ENCODE data around the gene UROD.
"Not testable (repeated sequence)": the region's sequence is repeated elsewhere in the genome, so short reads cannot be mapped to it uniquely, and the experiment has no call there.

Gene UROD

GRCh38 chr1:45051005-45051772 is 39.1 kb downstream of the UROD start:
- no peak overlapping the region for H3K4me3 ChIP-seq (ENCODE audit: low read depth, low read length)
- DNase-seq (ENCODE audit: low read depth, low spot score): no peak
- in situ Hi-C loops (cut with HindIII; ENCODE audit: low sequenced_read_pairs): no loop called here
- no peak for TF ChIP-seq CTCF (IDR thresholded peaks at IDR 0.05; ENCODE audit: low read depth, low read length)

- no peak for TF ChIP-seq CTCF (IDR thresholded peaks at IDR 0.05; ENCODE audit: low read depth, low read length)
- no peak overlapping the region for H3K4me3 ChIP-seq (ENCODE audit: low read depth, low read length)
- in situ Hi-C loops (cut with HindIII; ENCODE audit: low sequenced_read_pairs): no loop called here
- no peak for DNase-seq (ENCODE audit: low read depth, low spot score)
These were observed 45.5 kb downstream of the UROD start for GRCh38 chr1:45057542-45057941.

DNA sequence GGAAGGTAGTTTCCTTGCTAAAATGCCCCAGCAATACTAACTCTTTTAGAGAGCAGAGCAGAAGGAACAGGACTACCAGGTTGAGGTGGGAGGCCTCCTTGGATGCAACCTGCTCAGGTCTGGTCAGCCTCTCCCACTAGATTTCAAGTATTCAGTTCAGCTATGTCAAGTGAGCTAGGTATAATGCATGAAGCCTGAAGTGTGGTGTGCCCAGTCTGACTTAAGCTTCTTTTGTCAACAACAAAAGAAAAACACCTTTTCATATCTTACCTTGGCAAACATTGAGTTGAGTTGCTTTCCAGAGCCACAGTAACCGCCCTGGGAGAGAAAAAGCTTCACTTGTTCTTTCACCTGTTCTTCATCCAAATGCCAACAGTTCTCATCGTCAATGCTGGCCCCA is 47.8 kb downstream of the UROD start:
- in situ Hi-C loops (cut with HindIII; ENCODE audit: low sequenced_read_pairs): no loop called here
- DNase-seq (ENCODE audit: low read depth, low spot score): no peak
- TF ChIP-seq CTCF (IDR thresholded peaks at IDR 0.05; ENCODE audit: low read depth, low read length): no peak
- no peak overlapping the region for H3K4me3 ChIP-seq (ENCODE audit: low read depth, low read length)

GRCh38 chr1:45062463-45062862 is 50.4 kb downstream of the UROD start:
- in situ Hi-C loops (cut with HindIII; ENCODE audit: low sequenced_read_pairs); H3K4me3 ChIP-seq (ENCODE audit: low read depth, low read length); DNase-seq (ENCODE audit: low read depth, low spot score): not testable (repeated sequence)

GRCh38 chr1:45065083-45065482 is 53.0 kb downstream of the UROD start:
- in situ Hi-C loops (cut with HindIII; ENCODE audit: low sequenced_read_pairs): no loop called here
- DNase-seq (ENCODE audit: low read depth, low spot score): no peak
- no peak overlapping the region for H3K4me3 ChIP-seq (ENCODE audit: low read depth, low read length)
- no peak for TF ChIP-seq CTCF (IDR thresholded peaks at IDR 0.05; ENCODE audit: low read depth, low read length)

All from astrocyte of the spinal cord (primary cell).